Measurements from ENCODE around the gene PTPN22.
"Not testable (repeated sequence)": the region's sequence is repeated elsewhere in the genome, so short reads cannot be mapped to it uniquely, and the experiment has no call there.

Gene PTPN22

GRCh38 chr1:113886417-113887401 is 15.2 kb upstream of the PTPN22 start:
- DNase-seq (ENCODE audit: low read depth) = no peak

GRCh38 chr1:113881661-113882060 is 10.1 kb upstream of the PTPN22 start:
- DNase-seq (ENCODE audit: low read depth) = no peak

GRCh38 chr1:113879739-113880038 is 8.2 kb upstream of the PTPN22 start:
- no peak for DNase-seq (ENCODE audit: low read depth)

- DNase-seq (ENCODE audit: low read depth) = no peak
These were observed 4.7 kb upstream of the PTPN22 start for GRCh38 chr1:113876176-113876575.

DNA sequence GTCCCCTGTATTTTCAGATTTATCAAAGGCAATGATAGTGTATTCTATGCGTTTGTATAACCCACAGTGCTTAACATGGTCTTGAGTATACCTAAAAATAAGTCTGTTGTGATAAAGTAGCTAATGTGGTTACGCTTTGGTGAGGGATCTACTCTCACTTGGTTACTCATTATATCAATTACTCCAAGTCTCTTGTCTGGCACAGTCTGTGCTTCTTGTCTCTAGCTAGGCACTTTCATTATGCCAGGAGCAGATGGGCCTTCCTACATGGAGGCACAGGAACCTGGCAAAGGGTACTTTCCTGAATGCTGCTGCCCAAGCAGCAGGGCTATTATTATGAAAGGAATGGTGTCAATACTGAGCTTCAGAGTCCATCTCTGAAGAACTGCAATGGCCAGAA is 4.2 kb upstream of the PTPN22 start:
- no peak for DNase-seq (ENCODE audit: low read depth)

DNA sequence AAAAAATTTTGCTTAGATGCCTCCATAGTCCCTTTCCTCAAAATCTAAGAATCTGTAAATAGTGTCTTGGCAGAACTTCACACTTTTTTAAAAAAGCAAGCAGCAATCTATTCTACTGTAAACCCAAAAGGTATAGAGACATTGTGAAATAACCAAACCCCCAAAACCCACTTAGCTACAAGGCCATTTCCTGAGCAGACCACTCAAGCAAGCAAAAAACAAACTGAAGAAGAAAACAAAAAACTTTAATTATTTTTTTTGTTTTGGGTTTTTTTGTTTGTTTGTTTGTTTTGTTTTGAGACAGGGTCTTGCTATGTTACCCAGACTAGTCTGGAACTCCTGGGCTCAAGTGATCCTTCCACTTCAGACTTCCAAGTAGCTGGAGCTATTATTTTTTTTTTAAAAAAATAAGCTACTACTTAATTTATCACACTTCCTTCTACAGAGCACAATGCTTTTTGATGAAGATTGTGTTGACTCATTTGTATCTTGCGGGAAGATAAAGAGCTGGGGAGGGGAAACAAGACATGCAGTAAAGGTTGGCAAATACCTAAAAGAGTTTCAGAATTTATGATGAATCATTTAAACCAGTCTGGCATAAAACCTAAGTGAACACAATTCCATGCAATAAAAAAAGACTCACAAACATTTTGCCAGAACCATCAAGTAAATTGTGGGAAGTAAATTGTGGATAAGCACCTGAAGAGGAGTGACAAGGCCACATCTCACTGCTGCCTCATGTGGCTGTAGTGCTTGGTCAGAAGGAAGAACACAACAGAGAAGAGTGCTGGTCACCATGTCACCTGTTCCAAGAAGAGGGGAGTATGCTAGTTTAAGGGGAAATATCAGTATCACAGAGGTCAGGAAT is 2.7 kb upstream of the PTPN22 start:
- no peak for DNase-seq (ENCODE audit: low read depth)

GRCh38 chr1:113872219-113872935 is 865 bp upstream of the PTPN22 start:
- DNase-seq (ENCODE audit: low read depth) = no peak

GRCh38 chr1:113870778-113871177 is 734 bp downstream of the PTPN22 start:
- no peak for DNase-seq (ENCODE audit: low read depth)

- no peak for DNase-seq (ENCODE audit: low read depth)
These were observed 3.0 kb downstream of the PTPN22 start for GRCh38 chr1:113868387-113869083.

- no peak for DNase-seq (ENCODE audit: low read depth)
These were observed 9.9 kb downstream of the PTPN22 start for GRCh38 chr1:113861641-113862040.

- peak; percentile 44 for DNase-seq (ENCODE audit: low read depth)
These were observed 10.6 kb downstream of the PTPN22 start for GRCh38 chr1:113860891-113861290.

- DNase-seq (ENCODE audit: low read depth) = no peak
These were observed 11.9 kb downstream of the PTPN22 start for GRCh38 chr1:113859478-113860175.

GRCh38 chr1:113858982-113859381 is 12.5 kb downstream of the PTPN22 start:
- DNase-seq (ENCODE audit: low read depth) = no peak

DNA sequence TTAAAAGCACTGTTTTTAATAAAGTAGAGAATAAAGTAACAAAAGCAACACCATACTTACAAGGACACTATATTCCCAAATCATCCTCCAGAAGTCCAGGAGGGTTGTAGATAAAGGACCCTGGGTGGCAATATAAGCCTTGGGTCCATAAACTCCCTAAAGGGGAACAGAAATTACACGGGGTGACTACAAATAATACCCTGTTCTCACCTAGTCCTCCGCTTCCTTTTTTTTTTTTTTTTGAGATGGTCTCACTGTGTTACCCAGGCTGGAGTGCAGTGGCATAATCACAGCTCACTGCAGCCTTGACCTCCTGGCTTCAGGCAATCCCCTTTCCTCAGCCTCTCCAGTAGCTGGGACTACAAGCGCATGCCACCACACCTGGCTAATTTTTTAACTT is 13.1 kb downstream of the PTPN22 start:
- DNase-seq (ENCODE audit: low read depth) = no peak

DNA sequence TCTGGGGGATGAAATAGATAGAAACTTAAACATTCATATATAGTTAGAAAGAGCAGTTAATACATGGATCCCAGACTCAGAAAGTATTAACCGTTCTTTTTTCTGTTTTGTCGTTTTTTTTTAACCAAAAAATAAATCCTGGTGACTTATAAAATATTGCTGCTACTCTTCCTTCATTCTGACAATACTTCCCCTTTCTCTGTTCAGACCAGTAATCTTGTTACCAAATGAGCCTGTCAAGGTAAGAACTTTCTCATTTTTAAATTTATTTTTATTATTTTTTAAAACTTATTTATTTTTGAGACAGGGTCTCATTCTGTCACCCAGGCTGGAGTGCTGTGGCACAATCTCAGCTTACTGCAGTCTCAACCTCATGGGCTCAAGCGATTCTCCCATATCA is 13.7 kb downstream of the PTPN22 start:
- DNase-seq (ENCODE audit: low read depth) = no peak

DNA sequence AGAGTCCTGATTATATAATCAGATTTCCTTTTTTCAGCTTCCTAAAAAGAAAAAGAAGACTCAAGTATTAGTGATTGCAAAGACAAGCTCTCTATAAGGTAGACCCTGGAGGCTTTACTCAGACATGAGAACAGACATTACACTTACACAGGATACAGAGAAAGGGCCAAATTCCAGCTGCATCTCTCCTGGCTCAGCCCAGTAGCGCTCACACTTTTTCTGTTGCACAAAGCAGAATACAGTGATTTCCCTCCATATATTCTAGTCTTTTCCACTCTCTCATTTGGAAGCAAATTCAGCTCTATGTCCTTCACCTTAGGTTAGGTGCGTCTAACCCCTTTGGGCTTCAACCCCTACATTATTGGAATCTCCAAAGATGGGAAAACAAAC is 15.1 kb downstream of the PTPN22 start:
- no peak for DNase-seq (ENCODE audit: low read depth)

- no peak for DNase-seq (ENCODE audit: low read depth)
These were observed 15.7 kb downstream of the PTPN22 start for GRCh38 chr1:113855630-113856400.

DNA sequence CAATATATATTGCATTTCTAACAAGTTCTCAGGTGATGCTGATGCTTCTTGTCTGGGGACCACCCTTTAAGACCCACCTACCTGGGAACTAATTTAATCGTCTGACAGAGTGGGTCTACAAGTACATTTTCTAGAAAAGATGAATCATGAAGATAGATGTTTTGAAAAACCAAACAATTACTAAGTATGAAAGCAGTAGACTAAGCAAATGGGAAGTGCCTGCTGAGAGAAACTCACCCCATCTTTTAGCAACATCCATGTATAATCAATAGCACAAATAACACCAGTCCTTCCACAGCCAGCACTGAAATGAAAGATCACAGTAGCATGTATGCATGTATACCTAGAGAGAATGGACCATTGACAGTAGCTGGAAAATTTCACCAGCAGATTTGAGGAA is 17.3 kb downstream of the PTPN22 start:
- DNase-seq (ENCODE audit: low read depth) = no peak

- DNase-seq (ENCODE audit: low read depth) = not testable (repeated sequence)
These were observed 18.8 kb downstream of the PTPN22 start for GRCh38 chr1:113852694-113853093.

DNA sequence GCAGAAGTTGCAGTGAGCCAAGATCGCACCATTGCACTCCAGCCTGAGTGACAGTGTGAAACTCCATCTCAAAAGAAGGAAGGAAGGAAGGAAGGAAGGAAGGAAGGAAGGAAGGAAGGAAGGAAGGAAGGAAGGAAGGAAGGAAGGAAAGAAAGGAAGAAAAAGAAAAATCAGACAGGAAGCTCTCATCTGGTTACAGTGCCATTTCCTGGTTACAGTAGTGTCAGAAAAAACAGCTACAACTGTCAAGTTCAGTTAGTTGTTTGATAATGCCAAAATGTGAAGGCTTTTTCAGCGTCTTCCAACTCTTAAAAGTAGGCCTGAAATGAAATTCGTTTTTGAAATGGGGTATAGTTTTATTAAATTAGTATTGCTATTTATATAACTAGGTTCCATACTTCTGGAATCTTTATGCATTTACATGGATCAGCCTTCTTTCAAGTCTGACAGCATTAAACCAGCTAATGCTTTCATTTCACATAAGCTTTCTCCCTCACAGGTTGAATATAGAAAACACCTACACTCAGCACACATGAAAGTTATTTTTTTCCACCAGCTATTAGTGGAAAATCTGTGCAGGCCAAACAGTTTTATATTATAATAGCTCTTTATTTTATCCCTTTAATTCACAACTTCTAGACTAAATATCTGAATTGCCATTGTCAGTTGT is 21.2 kb downstream of the PTPN22 start:
- DNase-seq (ENCODE audit: low read depth) = no peak
